Measurements from ENCODE around the gene CCSER2. TPM values are rescaled to one million over a fixed set of nuclear protein-coding genes. Genes with fewer than 3 reads are reported as not detected.
A peak's percentile ranks its signal among the peaks of the same experiment; 100 is the strongest.

CCSER2 gene
- total RNA-seq, 4 donors from 2014 or later, result 26.4 to 48.3 (median 31.7) TPM

DNA sequence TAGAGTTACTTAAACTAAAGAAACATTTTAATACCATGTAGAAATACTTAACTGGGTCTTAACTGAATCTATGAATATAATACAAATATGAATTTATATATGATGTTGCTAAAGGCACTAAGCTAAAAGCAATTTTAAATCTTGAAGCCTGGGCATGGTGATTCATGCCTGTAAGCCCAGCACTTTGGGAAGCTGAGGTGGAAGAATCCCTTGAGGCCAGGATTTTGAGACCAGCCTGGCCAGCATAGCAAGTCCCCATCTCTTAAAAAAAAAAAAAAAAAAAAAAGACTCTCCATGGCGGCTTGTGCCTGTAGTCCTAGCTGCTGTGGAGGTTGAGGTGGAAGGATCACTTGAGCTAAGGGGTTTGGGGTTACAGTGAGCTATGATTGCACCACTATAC lies 95.3 kb downstream of the CCSER2 start:
- Histone ChIP-seq H3K36me3 (peaks cover 0 to 17% (median 0%) of the 10 kb centered on the region in 3 donors), H3K4me3 (no peak overlapping the region), H3K27ac (no peak overlapping the region), H3K4me1 (peaks cover 0 to 52% (median 10%) of the 10 kb centered on the region in 3 donors), H3K9me3 (peaks cover 0 to 4% (median 0%) of the 10 kb centered on the region in 3 donors), H3K27me3 (no peaks in the 10 kb centered on the region)
- WGBS, 2 donors, result 61 to 73% methylated on average over 1 of the region's 1 CpG
- DNase-seq, result no peak
- TF ChIP-seq, protein P1, sequence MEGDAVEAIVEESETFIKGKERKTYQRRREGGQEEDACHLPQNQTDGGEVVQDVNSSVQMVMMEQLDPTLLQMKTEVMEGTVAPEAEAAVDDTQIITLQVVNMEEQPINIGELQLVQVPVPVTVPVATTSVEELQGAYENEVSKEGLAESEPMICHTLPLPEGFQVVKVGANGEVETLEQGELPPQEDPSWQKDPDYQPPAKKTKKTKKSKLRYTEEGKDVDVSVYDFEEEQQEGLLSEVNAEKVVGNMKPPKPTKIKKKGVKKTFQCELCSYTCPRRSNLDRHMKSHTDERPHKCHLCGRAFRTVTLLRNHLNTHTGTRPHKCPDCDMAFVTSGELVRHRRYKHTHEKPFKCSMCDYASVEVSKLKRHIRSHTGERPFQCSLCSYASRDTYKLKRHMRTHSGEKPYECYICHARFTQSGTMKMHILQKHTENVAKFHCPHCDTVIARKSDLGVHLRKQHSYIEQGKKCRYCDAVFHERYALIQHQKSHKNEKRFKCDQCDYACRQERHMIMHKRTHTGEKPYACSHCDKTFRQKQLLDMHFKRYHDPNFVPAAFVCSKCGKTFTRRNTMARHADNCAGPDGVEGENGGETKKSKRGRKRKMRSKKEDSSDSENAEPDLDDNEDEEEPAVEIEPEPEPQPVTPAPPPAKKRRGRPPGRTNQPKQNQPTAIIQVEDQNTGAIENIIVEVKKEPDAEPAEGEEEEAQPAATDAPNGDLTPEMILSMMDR (IDR thresholded peaks at IDR 0.05), result no peak
- TF ChIP-seq POLR2A (IDR thresholded peaks at IDR 0.05), result no peak
- intact Hi-C loops (cut with DNase I), result loop anchor here (10.0 kb wide), 1 partner anchor 111 kb away; no protein-coding TSS in a partner anchor

DNA sequence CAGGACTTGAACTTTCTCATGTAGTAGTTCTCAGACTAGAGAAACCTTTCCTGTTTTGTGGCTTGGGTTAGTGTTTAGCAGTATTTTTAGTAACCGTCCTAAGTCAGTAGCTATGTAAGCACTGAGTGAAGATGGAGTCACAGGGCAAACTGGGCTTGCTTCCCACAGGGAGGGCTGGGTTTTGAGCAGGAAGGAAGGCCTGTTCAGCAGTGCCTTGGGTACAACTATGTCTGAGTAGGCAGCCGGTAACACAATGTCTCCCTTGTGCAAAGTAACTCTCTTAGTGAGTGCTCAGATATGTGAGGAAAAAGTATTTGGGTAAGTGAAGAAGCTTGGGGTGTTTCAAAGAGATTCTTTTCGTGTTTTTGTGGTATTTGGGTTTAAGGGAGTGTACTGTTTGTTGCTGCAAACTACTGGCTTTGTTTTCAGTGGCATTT lies 96.4 kb downstream of the CCSER2 start:
- Histone ChIP-seq H3K27me3 (no peaks in the 10 kb centered on the region), H3K9me3 (peaks cover 0 to 4% (median 0%) of the 10 kb centered on the region in 3 donors), H3K36me3 (peaks cover 0 to 17% (median 0%) of the 10 kb centered on the region in 3 donors), H3K4me3 (peak overlapping the region in 3 of 4 donors; percentile 25 to 48 (median 27)), H3K4me1 (peaks cover 0 to 57% (median 10%) of the 10 kb centered on the region in 3 donors), H3K27ac (peak overlapping the region; percentile 57 to 79 (median 69))
- DNase-seq, result no peak
- WGBS, 2 donors, result 0 to 11% methylated on average over 3 of the region's 3 CpGs
- intact Hi-C loops (cut with DNase I), result loop anchor here (10.0 kb wide), 1 partner anchor 110 kb away; no protein-coding TSS in a partner anchor
- TF ChIP-seq, protein P1 (IDR thresholded peaks at IDR 0.05), result no peak
- peak in 1 of 4 donors; percentile 20 for TF ChIP-seq POLR2A (IDR thresholded peaks at IDR 0.05)

DNA sequence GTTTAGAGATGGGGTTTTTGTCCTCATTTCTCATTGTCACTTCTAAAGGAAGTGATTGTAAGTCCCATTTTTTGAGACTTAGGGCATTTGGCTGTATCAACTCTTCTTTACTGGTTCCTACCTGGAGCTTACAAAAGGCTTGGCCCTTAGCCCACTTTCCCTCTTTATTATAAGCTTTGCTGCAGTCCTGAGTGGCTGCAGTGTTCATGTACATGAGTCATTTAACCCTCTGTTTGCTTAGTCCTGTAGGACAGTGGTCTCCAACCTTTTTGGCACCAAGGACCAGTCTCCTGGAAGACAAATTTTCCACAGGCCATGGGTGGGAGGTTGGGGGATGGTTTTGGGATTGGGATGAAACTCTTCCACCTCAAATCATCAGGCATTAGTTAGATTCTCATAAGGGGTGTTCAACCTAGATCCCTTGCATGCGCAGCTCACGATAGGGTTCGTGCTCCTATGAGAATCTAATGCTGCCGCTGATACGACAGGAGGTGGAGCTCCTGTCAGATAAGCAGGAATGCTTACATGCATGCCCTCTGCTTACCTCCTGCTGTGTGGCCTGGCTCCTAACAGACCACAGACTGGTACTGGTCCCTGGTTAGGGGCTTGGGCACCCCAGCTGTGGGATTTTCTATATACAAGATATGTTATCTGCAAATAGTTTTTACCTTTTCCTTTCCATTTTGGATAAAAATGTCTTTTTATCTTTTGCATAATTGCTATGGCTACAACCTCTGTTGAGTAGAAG lies 99.7 kb downstream of the CCSER2 start:
- no peak overlapping the region for H3K27ac ChIP-seq
- WGBS, 2 donors, result 79 to 97% methylated on average over 2 to 5 of the region's 5 CpGs
- H3K4me1 ChIP-seq, result peaks cover 5 to 73% (median 10%) of the 10 kb centered on the region in 3 donors
- H3K27me3 ChIP-seq, result no peaks in the 10 kb centered on the region
- no peaks in the 10 kb centered on the region for H3K9me3 ChIP-seq
- H3K36me3 ChIP-seq, result peaks cover 0 to 9% (median 0%) of the 10 kb centered on the region in 3 donors
- no peak for TF ChIP-seq POLR2A (IDR thresholded peaks at IDR 0.05)
- DNase-seq, result no peak
- intact Hi-C loops (cut with DNase I), result loop anchor here (10.0 kb wide), 1 partner anchor 107 kb away; no protein-coding TSS in a partner anchor
- H3K4me3 ChIP-seq, result no peak overlapping the region

DNA sequence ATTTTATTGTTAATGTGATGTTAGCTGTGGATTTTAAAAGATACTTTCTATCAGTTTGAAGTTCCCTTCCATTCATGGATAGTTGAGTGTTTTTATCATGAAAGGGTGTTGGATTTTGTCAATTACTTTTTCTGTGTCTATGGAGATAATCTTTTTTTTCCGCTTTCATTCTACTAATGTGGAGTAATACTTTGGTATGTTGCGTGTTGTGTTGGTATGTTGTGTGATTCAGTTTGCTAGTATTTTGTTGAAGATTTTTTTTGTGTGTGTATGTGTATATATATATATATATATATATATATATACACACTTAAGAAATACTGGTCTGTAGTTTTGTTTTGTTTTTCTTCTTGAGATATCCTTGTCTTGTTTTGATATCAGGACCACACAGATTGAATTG lies 100.3 kb downstream of the CCSER2 start:
- intact Hi-C loops (cut with DNase I), result loop anchor here (10.0 kb wide), 1 partner anchor 106 kb away; no protein-coding TSS in a partner anchor
- no peak for DNase-seq
- peaks cover 5 to 70% (median 10%) of the 10 kb centered on the region in 3 donors for H3K4me1 ChIP-seq
- TF ChIP-seq POLR2A (IDR thresholded peaks at IDR 0.05), result no peak
- TF ChIP-seq, protein P1 (IDR thresholded peaks at IDR 0.05), result no peak
- H3K27ac ChIP-seq, result no peak overlapping the region
- no peaks in the 10 kb centered on the region for H3K9me3 ChIP-seq
- H3K36me3 ChIP-seq, result peaks cover 0 to 9% (median 0%) of the 10 kb centered on the region in 3 donors
- WGBS, 2 donors, result 94 to 98% methylated on average over 2 of the region's 2 CpGs
- H3K27me3 ChIP-seq, result no peaks in the 10 kb centered on the region
- no peak overlapping the region for H3K4me3 ChIP-seq

GRCh38 chr10:84429926-84430520 lies 101.6 kb downstream of the CCSER2 start:
- Histone ChIP-seq H3K4me3 (no peak overlapping the region), H3K9me3 (no peaks in the 10 kb centered on the region), H3K27ac (peak overlapping the region in 2 of 4 donors; percentile 24 to 36), H3K27me3 (no peaks in the 10 kb centered on the region), H3K4me1 (peaks cover 5 to 57% (median 10%) of the 10 kb centered on the region in 3 donors), H3K36me3 (peaks cover 0 to 9% (median 0%) of the 10 kb centered on the region in 3 donors)
- no peak for TF ChIP-seq POLR2A (IDR thresholded peaks at IDR 0.05)
- TF ChIP-seq, protein P1 (IDR thresholded peaks at IDR 0.05), result peak in 5 of 6 experiments; percentile 62 to 82 (median 65)
- intact Hi-C loops (cut with DNase I), result loop anchor here (10.0 kb wide), 1 partner anchor 105 kb away; no protein-coding TSS in a partner anchor
- DNase-seq, result no peak
- WGBS, 2 donors, result 67 to 74% methylated on average over 2 of the region's 2 CpGs

All from esophagus squamous epithelium (tissue), 5 donors.